ENCODE measurements around the gene ZNF256. TPM values are rescaled to one million over a fixed set of nuclear protein-coding genes. Genes with fewer than 3 reads are reported as not detected.

The ZNF256 gene
- total RNA-seq = 1 to 10 TPM; 7.2 to 8.1 TPM

DNA sequence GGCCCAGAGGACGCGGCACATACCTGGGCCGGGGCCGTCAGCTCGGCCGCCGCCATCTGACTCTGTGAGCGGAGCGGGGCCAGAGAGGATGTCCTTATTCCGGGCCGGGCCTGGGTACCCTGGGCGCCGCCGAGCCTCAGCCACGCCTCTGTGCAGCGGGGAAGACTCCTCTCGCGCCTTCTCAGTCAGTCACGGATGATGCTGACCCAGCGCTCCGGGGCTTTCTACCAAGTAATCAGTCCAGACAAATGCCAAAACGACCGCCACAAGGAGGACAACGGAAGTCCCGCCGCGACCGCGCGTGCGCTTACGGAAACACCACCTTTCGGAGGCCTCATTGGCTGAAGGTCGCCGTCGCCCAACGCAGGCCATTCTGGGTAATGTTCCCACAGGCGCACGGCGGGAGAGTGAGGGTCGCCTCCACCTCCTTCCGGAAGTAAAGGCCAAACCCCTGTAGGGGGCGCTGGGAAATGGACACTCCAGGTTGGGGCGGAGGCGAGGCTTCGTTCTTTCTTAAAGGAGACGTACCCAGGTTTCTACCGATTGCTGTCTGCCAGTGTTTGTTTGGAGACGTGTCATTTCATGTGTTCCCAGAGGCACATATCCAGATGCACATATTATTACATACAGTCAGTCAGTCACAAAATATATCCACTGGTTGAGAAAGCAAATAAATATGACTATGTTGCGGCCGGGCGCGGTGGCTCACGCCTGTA lies at the start of gene ZNF256:
TSS of gene ZNF256 (minus strand) at position 288 of the 716 bp plus-strand sequence. CDS start at position 56, 232 bp downstream.
- H3K27me3 ChIP-seq (replicated peaks; ENCODE audit: insufficient read depth) = no peaks in the 10 kb centered on the region
- intact Hi-C loops (cut with DNase I) = no loop called here
- no peaks in the 10 kb centered on the region for H3K4me1 ChIP-seq (replicated peaks)
- peak within 1 kb of the TSS; percentile 81 to 89 for H3K4me3 ChIP-seq
- H3K9me3 ChIP-seq = no peaks in the 10 kb centered on the region
- peak; percentile 92 for DNase-seq (ENCODE audit: low spot score)
- 7% methylated on average over 54 of the region's 54 CpGs for WGBS
- H3K36me3 ChIP-seq = peaks cover 2 to 5% of the 10 kb centered on the region in 2 donors
- TF ChIP-seq, protein P1, sequence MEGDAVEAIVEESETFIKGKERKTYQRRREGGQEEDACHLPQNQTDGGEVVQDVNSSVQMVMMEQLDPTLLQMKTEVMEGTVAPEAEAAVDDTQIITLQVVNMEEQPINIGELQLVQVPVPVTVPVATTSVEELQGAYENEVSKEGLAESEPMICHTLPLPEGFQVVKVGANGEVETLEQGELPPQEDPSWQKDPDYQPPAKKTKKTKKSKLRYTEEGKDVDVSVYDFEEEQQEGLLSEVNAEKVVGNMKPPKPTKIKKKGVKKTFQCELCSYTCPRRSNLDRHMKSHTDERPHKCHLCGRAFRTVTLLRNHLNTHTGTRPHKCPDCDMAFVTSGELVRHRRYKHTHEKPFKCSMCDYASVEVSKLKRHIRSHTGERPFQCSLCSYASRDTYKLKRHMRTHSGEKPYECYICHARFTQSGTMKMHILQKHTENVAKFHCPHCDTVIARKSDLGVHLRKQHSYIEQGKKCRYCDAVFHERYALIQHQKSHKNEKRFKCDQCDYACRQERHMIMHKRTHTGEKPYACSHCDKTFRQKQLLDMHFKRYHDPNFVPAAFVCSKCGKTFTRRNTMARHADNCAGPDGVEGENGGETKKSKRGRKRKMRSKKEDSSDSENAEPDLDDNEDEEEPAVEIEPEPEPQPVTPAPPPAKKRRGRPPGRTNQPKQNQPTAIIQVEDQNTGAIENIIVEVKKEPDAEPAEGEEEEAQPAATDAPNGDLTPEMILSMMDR (IDR thresholded peaks at IDR 0.05) = peak; percentile 44 to 82 (median 78)
- TF ChIP-seq POLR2A (IDR thresholded peaks at IDR 0.05) (no peak), POLR2AphosphoS5 (IDR thresholded peaks at IDR 0.05) (peak; percentile 95)
- H3K27ac ChIP-seq = peak within 1 kb of the TSS; percentile 66 to 77

DNA sequence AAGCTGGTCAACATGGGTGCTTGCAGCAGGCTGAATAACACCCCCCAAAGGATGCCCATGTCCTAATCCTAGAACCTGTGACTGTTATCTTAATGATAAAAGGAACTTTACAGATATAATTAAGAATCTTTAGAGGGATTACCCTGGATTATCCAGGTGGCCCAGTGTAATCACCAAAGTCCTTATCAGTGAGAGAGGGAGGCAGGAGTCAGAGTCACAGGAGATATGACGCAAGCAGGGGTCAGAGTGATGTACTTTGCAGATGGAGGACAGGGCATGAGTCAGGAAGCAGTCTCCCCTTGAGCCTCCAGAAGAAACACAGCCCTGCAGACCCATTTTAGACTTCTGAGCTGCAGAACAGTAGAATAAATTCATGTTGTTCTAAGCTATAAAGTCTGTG lies 45.3 kb upstream of the ZNF256 start:
- TF ChIP-seq POLR2AphosphoS5 (IDR thresholded peaks at IDR 0.05) = no peak
- no peak for TF ChIP-seq POLR2A (IDR thresholded peaks at IDR 0.05)
- TF ChIP-seq, protein P1 (IDR thresholded peaks at IDR 0.05) = no peak
- DNase-seq (ENCODE audit: low spot score) = no peak
- WGBS = 0% methylated on average over 1 of the region's 1 CpG
- no peaks in the 10 kb centered on the region for H3K27me3 ChIP-seq (replicated peaks; ENCODE audit: insufficient read depth)
- no peaks in the 10 kb centered on the region for H3K4me1 ChIP-seq (replicated peaks)
- no peak overlapping the region for H3K4me3 ChIP-seq
- intact Hi-C loops (cut with DNase I) = no loop called here
- H3K9me3 ChIP-seq = no peaks in the 10 kb centered on the region
- H3K27ac ChIP-seq = no peak overlapping the region
- peaks cover 6 to 29% of the 10 kb centered on the region in 2 donors for H3K36me3 ChIP-seq

DNA sequence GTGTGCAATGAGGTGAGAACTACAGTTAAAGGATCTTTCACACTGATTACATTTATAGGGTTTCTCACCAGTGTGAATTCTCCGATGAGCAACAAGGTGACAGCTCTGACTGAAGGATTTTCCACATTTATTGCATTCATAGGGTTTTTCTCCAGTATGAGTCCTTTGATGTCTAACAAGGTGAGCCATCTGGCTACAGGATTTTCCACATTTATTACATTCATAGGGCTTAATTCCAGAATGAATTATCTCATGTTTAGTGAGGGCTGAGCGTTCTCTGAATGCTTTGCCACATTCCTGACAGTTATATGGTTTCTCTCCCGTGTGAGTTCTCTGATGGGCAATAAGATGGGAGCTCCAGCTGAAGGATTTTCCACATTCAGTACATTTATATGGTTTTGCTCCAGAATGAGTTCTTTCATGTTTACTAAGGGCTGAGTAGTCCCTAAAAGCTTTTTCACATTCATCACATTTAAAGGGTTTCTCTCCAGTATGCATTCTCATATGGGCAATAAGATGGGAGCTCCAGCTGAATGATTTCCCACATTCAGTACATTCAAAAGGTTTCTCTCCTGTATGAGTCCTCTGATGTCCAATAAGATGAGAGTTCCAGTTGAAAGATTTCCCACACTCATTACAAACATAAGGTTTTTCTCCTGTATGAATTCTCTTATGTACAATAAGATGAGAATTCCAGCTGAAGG lies 31.2 kb upstream of the ZNF256 start:
- H3K27me3 ChIP-seq (replicated peaks; ENCODE audit: insufficient read depth) = no peaks in the 10 kb centered on the region
- H3K9me3 ChIP-seq = peaks cover 10% of the 10 kb centered on the region
- no peak overlapping the region for H3K27ac ChIP-seq
- intact Hi-C loops (cut with DNase I) = no loop called here
- no peak overlapping the region for H3K4me3 ChIP-seq
- TF ChIP-seq, protein P1 (IDR thresholded peaks at IDR 0.05) = no peak
- TF ChIP-seq POLR2A (IDR thresholded peaks at IDR 0.05) (no peak), POLR2AphosphoS5 (IDR thresholded peaks at IDR 0.05) (no peak)
- H3K36me3 ChIP-seq = peaks cover 32 to 36% of the 10 kb centered on the region in 2 donors
- DNase-seq (ENCODE audit: low spot score) = no peak
- no peaks in the 10 kb centered on the region for H3K4me1 ChIP-seq (replicated peaks)
- WGBS = 94% methylated on average over 3 of the region's 3 CpGs

DNA sequence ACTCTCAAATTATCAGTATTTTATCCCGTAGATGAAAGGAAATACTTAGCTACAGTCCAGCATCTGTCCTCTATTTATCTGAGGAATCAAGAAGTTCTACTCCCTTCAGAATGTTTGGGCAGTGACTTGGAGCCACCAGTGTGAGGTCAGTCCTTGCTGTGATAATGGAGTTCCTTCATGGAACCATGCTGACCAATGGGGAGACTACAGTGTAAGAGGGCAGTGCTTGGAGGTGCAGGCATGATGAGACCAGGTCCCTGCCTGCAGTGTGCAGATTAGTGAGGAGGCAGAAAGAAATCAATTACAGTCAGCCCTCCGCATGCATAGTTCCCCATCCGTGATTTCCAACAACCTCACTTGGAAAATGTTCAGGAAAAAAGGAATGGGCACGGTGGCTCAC lies 26.9 kb upstream of the ZNF256 start, which contains the start of gene C19orf18:
TSS of gene C19orf18 (minus strand) at position 101 of the 400 bp plus-strand sequence. CDS start 102 bp downstream, outside the sequence.
- no peak within 1 kb of the TSS for H3K4me3 ChIP-seq
- peaks cover 8 to 14% of the 10 kb centered on the region in 2 donors for H3K36me3 ChIP-seq
- peaks cover 7% of the 10 kb centered on the region for H3K9me3 ChIP-seq
- no peaks in the 10 kb centered on the region for H3K4me1 ChIP-seq (replicated peaks)
- H3K27me3 ChIP-seq (replicated peaks; ENCODE audit: insufficient read depth) = no peaks in the 10 kb centered on the region
- no peak for DNase-seq (ENCODE audit: low spot score)
- intact Hi-C loops (cut with DNase I) = no loop called here
- WGBS = 86% methylated on average over 4 of the region's 4 CpGs
- H3K27ac ChIP-seq = no peak within 1 kb of the TSS
- no peak for TF ChIP-seq POLR2AphosphoS5 (IDR thresholded peaks at IDR 0.05)
- no peak for TF ChIP-seq POLR2A (IDR thresholded peaks at IDR 0.05)
- TF ChIP-seq, protein P1 (IDR thresholded peaks at IDR 0.05) = no peak

All from prostate gland (tissue), 2 donors.